Kasumi-1 (cell line): ENCODE data around the gene NBEA.
"Not testable (repeated sequence)": the region's sequence is repeated elsewhere in the genome, so short reads cannot be mapped to it uniquely, and the experiment has no call there.

Source experiments
- DNase-seq, 2 experiments: peaks; one replicate each; lab custom pipeline; 2025; lab: John Stamatoyannopoulos, UW

NBEA gene

DNA sequence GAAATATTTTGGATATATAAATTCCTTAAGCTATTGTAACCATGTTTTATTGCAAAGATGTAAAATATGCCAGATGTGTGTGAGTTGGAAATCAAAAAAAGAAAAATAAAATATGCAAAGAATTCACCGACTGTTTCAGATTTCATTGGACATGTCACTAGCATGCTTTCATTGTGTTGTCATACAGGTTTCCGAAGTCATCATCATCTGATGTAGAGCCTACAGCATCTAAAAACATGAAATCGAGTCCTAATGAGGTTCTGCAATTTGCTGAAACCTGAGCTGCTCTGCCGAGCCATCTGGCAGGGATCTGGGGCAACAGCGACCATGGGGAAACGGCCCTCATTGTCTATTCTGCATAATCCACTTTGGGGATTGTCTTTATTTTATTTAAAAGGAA, 730.5 kb downstream of the NBEA start:
- DNase-seq: no peak

DNA sequence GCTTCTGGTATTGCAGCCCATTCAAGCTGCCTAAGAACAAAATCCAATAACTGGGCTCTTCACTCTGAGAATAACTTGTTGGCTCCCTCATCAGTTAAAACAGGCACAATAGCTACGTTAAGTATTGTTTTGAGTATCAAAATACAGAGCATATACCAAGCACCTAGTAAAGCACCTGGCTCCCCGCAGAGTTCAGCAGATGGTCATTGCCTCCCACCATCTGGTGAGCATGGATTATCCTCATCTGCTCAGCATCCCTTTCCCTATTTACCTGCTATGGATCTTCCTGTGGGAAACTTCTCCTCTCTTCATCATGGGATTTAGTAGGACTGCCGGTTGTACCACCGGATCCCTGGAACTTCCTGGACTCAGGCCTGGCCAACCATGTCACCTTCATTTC, 733.6 kb downstream of the NBEA start:
- no peak for DNase-seq

DNA sequence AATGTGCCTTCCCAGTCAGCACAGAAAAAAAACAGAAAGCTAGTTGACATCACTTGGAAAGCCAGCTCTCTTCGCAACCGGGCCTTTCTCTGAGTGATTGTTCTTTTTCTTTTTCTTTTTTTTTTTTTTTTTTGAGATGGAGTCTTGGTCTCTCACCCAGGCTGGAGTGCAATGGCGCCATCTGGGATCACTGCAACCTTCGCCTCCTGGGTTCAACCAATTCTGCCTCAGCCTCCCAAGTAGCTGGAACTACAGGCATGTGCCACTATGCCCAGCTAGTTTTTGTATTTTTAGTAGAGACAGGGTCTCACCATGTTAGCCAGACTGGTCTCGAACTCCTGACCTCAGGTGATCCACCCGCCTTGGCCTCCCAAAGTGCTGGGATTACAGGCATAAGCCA, 735.8 kb downstream of the NBEA start:
- not testable (repeated sequence) for DNase-seq

DNA sequence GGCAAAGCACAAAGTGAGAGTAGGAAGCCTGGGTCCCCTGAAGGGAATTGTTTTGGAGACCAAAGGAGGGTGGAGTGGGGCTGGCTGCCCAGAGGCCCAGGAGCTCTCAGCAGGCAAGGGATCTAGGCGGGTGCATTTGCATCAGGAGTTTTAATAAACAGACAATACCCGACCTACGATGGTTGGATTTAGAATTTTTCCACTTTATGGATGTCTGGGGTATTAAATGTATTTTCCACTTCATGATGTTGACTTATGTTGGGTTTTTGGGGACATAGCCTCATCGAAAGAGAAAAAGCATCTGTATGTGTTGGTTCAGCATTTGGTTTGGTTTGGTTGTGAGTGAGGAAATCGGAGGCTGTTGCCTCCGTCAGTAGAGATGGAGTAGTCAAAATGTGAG, 739.6 kb downstream of the NBEA start:
- no peak for DNase-seq

DNA sequence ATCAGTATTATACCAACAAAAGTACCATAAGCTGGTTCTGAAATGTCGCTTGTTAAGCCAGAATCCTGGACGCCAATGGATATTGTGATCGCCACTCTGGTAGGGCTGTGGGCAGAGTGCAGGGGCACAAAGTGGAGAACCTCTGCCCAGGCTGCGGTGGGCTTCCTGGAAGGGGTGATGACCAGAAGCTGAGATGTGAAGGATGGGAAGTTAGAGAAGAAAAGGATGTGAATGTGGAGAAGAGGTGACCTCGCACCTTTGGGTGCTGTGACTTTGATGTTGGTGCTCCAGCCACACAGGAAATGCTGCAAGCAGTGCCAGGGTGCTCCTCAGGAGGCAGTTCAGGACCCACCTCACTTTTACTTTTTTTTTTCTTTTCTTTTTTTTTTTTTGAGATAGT, 742.4 kb downstream of the NBEA start:
- no peak for DNase-seq

GRCh38 chr13:35687336-35687735, 745.3 kb downstream of the NBEA start:
- DNase-seq: no peak

- no peak for DNase-seq
These were observed 748.6 kb downstream of the NBEA start for GRCh38 chr13:35690581-35691207.

GRCh38 chr13:35693134-35693784, 751.2 kb downstream of the NBEA start:
- DNase-seq: no peak

DNA sequence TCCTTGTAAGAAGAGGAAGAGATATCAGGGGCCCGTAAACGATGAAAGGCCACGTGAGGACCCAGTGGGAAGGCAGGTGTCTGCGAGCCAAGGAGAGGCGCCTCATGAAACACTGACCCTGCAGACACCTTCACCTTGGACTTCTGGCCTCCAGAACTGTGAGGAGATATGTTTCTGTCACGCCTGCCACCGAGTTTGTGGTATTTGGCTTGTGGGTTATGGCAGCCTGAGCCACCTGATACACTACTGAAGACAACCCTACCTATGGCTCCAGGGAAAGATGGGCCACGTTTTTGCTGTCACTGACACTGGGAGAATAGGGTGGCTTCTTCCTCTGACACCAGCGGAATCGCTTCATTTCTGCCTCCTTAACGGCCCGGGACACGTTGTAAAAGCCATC, 752.0 kb downstream of the NBEA start:
- DNase-seq: no peak

DNA sequence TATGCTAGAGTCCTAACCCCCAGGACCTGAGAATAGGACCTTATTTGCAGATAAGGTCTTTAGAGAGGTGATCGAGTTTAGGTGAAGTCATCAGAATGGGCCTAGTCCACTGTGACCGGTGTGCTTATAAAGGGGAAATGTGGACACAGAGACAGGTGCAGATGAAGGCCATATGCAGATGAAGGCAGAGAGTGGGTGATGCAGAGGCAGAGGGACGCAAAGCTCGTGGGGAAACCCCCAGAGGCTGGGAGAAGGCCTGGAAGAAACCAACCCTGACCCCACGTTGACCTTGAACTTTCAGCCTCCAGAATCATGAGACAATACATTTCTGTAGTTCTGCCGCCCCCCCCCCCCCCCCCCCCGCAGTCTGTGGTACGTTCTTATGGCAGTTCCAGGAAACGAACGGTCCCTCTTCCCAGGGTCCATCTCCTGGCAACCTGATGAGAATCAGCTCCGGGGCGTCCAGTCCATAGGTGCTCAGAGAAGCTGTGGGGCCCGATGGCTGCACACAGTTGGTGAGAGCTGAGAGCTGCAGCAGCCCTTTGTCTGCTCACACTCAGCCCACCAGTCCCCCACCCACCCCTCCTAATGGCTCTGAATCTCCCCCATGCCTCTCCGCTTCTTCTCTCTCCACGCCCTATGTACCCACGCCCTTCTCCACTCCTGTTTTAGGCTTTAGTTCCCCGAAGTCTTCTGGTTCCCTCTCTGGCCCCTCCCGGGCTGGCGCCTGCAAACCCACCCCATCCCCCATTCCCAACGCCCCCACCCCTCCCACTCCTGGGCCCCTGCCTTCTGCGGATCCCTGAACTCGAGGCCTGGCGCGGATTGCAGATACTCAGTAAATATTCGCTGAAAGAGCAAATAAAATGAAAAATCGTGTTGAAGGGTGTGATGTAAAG, 752.7 kb downstream of the NBEA start:
- DNase-seq: no peak

GRCh38 chr13:35695448-35695770, 753.3 kb downstream of the NBEA start:
- no peak for DNase-seq

- no peak for DNase-seq
These were observed 755.2 kb downstream of the NBEA start for GRCh38 chr13:35697186-35697730.

DNA sequence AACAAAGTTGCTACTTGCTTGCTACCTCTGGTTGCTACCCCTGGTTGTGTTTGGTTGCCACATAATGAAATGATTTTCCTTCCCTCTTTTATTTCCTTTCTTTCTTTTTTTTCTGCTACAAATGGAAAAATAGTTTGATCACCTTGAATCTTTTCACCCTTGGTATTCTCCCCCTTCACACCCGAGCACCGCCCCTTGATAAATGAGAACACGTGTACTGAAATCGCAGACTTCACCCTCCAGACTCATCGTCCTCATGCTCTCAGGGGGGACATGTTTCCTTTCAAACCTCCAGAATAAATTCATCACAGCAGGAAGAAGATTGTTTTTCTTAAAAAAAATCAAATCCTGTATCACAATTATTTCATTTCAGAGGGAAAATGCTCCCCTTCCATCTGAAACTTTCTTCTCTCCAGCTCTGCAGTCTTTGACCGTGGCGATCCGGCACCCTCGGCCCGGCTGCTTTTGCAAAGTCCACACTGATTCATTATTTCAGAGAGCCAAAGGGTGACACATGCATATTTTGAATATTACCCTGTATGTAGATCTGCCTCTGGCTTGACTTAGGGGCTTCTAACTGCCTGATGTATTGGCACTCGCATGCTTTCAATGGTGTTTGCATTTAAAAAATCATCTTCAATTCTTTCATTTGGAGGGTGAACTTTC, 757.0 kb downstream of the NBEA start:
- no peak for DNase-seq

GRCh38 chr13:35699825-35700510, 757.9 kb downstream of the NBEA start:
- no peak for DNase-seq

GRCh38 chr13:35700671-35701070, 758.6 kb downstream of the NBEA start:
- no peak for DNase-seq

- DNase-seq: no peak
These were observed 760.2 kb downstream of the NBEA start for GRCh38 chr13:35702316-35702715.

- DNase-seq: no peak
These were observed 761.0 kb downstream of the NBEA start for GRCh38 chr13:35703061-35703460.

DNA sequence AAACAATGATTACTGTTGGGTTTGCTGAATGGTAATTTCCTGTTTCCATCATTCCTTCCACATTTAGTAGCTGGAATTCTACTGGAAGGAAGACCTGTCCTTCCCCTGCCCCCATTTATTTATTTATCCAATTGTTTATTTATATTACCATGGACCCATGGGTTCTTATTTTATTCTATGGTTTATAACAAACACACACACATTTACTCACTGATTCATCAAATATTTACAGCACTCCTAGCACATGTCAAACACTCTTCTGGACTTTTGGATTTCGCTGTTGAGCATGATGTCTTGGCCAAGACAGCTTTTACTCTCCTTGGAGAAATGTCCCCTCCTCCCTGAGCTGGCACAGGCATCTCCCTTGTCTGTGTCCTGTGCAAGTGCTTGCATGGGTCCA, 762.3 kb downstream of the NBEA start:
- DNase-seq: no peak

DNA sequence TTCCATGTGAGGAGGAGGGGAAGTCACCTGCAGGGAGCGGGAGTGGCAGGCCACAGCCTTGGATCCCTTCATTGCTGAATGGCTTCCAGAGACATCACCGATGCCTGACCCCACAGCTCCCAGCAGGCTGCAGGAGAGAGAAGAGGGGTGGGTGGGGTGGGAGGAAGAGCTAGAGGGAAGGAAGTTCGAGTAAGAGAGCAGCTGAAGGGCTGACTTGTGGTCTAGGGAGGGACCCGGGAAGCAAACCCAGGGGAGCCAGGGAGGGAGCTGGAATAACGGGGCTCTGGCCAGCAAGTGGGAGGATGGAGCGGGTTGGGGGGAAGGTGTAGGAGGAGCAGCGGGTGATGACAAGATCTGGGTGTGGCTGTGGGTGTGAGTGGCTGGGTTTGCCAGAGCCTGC, 764.2 kb downstream of the NBEA start:
- no peak for DNase-seq

- DNase-seq: no peak
These were observed 764.7 kb downstream of the NBEA start for GRCh38 chr13:35706721-35707120.

GRCh38 chr13:35711909-35712308, 769.8 kb downstream of the NBEA start:
- DNase-seq: no peak
